GM18517 (cell line): ENCODE results near the gene PIK3AP1.
"Not testable (repeated sequence)": the region's sequence is repeated elsewhere in the genome, so short reads cannot be mapped to it uniquely, and the experiment has no call there.

Experiments used
- ATAC-seq: cut with Tn5 transposase; IDR thresholded peaks from one replicate; pipeline ENCODE4 v1.9.1; 2021; ENCODE audit warnings: mild to moderate bottlenecking, moderate library complexity; ENCODE audit not compliant: unreplicated experiment

The PIK3AP1 gene

GRCh38 chr10:96699613-96700012, 20.7 kb downstream of the PIK3AP1 start:
- no peak for ATAC-seq

DNA sequence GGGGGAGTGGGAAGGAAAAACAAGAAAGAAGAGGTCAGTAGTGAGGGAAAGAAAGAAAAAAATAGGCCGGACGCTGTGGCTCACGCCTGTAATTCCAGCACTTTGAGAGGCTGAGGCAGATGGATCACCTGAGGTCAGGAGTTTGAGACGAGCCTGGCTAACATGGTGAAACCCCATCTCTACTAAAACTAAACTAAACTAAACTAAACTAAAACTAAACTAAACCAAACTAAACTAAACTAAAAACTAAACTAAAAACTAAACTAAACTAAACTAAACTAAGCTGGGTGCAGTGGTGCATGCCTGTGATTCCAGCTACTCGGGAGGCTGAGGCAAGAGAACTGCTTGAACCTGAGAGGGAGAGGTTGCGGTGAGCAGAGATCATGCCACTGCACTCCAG, 22.0 kb downstream of the PIK3AP1 start:
- not testable (repeated sequence) for ATAC-seq

- no peak for ATAC-seq
Observed at GRCh38 chr10:96697438-96697837, 22.9 kb downstream of the PIK3AP1 start.

DNA sequence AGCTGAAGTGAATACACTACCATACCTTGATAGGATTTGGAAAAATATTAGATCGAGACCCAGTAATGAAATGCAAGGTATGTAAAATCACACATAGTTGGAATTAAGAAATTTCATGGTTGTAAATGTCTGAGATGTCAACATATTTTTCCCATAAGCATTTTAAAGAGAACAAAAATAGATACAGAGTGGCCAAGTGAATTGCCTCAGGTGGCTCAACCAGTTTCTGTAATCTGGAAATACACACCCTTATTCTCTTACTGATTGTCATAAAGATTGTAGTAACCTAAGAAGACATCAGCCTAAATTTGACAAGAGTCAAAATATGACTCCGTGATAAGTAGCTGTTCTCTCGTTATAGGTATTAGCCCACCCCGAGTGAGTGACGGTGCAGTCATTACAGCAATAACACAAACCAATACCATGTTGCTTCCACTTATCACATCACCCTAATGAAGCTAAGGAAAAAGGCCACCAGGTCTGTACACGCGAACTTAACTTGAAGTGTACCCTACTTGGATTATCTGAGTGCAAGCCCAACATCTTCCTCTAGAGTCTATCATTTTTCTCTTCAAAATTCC, 23.4 kb downstream of the PIK3AP1 start:
- no peak for ATAC-seq

- ATAC-seq = no peak
Observed at GRCh38 chr10:96695975-96696634, 24.2 kb downstream of the PIK3AP1 start.

GRCh38 chr10:96695366-96695765, 24.9 kb downstream of the PIK3AP1 start:
- ATAC-seq = no peak

DNA sequence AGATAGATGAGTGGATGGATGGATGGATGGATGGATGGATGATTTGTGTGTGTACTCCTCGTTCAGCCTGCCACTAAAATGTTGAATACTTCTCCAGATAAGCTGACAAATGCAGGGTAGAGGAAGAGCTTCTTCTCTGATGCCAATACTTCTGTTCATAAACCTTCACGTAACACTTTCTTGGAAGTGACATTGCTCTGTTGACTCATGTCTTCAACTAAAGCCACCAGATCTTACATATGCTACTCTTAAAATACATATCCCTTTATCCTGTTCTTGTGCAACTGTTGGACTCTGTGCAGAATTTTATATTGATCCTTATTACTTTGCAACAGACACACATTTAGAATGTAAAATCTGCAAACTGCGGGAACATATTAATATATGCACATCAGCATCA, 26.9 kb downstream of the PIK3AP1 start:
- no peak for ATAC-seq

DNA sequence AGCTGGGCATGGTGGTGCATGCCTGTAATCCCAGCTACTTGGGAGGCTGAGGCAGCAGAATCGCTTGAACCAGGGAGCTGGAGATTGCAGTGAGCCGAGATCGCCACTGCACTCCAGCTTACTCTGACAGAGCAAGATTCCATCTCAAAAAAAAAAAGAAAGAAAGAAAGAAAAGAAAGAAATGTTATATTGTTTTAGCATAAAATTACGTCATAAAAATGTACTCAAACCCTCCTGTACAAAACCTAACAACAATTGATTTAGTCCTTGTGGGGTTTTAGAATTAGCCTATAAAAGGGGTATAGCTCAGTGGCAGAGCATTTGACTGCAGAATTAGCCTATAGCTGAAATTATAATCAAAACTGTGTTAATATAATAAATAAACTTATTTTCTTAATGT, 27.9 kb downstream of the PIK3AP1 start:
- ATAC-seq = no peak

DNA sequence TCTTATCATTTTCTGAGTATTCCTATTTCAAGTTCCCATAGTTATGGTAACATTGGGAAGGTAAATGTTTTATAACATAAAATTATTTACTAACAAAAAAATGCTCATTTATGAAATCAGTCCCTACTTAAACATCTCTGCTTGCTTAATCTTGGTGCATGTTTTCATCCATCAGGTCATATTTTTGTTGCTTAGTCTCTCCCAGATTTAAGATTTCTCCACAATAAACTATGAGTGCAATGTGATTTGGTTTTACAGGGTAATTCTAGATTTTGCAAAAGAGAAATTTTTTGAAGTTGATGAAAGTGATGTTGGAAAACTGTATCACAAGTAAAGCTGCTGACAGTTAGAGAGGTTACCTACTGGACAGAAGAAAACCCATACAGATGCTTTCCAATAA, 28.6 kb downstream of the PIK3AP1 start:
- ATAC-seq = no peak

DNA sequence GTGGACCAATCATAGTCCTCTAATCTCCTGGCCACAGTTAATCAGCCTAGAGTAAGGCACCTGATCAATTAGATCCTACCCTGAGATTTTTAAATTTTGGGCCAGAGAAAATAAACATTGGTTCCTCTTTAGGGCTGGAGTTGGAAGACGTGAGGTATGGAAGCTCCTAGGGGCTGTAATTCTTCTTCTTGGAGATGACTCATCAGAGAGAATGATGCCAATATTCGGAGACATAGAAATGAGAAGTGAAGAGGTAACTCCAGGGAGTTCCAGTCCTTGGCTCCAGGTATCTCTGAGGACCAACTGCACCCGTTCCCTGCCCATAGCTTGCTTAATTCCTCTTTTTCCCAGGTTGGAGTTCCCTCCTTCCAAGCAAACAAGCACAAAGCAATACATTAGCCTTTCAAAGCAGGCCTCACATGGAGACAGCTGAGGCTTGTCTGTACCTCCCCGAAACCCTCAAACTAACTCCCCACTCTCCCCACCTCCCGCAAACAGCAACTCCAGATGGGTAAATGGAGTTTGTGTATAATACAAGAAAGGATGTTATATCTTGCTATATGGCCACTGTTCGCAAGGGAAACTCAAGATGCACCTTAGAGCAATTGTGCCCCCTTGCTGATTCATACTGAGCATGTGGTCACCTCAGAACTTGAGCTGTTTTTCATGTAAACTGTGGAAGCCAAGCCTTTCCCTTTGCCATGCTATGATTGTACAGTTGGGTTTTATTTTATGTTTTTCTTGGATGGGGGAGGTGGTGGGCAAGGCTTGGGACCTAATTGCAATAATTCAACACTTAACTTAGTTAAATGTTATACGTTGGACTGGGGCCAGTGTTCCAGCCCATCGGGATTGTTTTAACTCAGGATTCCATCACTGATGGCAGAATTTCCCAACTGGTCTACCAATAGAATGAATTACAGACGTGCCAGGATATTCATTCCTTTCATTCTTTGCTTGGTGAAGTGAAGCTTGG, 29.3 kb downstream of the PIK3AP1 start:
- ATAC-seq = no peak

GRCh38 chr10:96688789-96689188, 31.5 kb downstream of the PIK3AP1 start:
- no peak for ATAC-seq

- no peak for ATAC-seq
Observed at GRCh38 chr10:96687317-96688012, 32.8 kb downstream of the PIK3AP1 start.

DNA sequence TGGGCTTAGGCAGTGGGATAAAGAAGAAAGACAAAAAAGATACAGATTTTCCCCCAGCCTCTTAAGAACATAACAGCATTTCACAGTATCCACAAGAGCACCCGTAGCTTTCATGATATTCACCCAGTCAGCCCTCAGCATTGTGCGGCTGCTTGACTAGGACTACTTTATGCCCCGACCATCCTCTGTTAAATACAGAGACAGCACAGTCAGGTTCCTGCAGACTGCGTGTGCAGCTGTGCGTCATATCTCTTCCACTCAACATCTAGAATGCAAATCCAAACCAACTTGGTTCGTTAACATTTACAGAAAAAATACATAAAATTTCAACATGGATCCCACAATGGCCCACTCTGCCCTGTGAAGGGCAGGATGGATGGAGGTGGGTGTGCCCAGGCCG, 33.8 kb downstream of the PIK3AP1 start:
- ATAC-seq = no peak

DNA sequence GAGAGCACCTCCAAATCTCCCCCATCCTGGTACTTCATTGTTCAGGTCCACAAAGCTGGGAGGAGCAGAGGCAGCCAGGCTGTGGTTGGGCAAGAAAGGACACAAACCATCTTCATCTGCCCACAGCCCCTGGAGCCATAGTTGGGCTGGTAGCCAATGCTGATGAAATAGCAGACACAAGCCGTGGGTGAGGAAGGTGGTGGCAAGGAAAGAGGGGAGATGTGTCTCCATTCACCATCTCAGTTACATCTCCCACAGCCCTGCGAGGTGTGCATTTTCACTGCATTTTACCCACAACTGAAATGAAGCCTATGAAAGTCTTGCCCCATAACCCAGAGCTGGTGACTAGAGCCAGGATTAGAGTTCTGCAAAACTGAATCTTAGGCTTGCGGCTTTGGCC, 35.0 kb downstream of the PIK3AP1 start:
- no peak for ATAC-seq

DNA sequence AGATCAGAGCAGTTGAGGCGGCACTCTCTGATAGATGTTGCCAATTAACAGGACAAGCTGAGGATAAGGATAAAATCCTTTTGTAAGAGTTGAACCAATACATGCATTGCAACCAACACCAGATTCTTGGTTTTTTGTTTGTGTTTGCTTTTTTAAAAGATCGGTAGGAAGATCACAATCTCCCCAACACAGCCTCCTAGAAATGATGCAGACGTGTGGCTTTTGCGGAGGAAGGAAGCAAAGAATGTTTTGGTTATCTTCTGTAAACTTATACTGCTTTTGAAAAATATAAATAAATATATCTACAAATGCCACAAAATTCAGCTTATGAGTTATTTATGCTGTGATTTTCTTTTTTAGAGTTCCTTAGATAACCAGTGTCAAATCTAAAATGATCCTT, 35.5 kb downstream of the PIK3AP1 start:
- no peak for ATAC-seq

- ATAC-seq = no peak
Observed at GRCh38 chr10:96683710-96684109, 36.6 kb downstream of the PIK3AP1 start.

DNA sequence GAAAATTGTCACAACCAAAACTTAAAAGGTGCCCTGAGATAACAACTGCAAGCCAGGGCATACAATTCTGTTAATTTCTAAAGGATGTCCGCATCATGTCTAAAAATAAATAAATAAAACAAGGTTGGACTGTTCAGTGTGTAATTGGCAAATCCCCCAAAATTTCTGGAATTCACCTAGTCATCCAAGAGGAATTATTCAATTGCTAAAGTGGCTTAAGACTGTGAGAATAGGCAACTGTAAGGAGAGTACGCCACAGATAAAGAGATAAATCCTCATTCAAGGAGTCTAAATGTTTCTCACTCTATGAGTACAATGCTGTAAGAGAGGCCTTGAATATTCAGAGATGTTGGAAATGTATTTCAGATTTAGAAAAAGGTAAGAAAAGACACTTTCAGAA, 37.2 kb downstream of the PIK3AP1 start:
- ATAC-seq = no peak

DNA sequence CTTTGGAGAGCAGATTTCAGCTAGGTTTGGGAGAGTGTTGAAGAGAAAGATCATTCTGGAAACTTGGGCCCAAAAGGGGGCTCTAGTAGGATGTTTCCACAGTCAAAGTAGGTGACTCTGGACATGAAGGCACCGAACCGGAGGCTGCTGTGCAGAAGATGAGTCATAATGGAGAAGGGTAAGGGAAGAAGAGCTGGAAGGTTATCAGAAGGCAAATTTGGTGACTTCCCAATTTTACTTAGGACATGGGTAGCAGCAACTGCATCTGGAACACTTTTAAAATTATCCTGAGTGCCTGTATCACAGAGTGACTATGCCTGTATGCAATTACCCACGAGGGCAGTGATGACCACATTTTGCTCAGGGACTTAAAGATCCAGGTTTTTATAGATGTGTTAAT, 38.8 kb downstream of the PIK3AP1 start:
- ATAC-seq = no peak

DNA sequence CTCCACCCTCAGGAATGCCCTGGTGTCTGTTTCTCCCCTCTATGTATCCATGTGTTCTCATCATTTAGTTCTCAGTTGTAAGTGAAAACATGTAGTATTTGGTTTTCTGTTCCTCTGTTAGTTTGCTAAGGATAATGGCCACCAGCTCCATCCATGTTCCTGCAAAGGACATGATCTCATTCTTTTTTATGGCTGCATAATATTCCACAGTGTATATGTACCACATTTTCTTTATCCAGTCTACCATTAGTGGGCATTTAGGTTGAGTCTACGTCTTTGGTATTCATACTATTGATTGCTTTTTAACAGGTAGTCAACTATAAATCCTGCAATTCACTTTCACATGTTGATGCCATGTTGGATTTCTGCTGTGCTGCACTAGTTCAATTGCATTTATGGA, 39.9 kb downstream of the PIK3AP1 start:
- ATAC-seq = not testable (repeated sequence)

DNA sequence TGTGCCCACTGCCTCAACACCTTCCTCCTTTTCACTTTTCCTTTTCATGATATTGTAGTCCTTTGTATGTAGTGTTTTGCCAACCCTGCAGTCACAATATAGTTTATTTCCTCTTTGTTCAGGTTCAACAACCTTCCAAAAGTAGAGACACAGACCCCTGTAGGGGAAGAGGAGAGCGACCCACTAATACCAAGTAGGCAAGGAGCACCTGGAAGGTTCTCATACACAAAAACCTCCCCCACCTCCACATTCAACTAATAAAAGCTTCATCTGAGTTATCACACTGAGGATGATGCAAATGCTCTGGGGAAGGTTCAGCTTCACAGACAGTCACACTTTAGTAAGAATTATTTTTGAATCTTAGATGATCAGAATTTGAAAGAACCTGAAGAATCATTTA, 41.6 kb downstream of the PIK3AP1 start:
- ATAC-seq = no peak
